Motor neuron (in vitro differentiated cells): ENCODE measurements around the gene MCF2L2. TPM values are rescaled to one million over a fixed set of nuclear protein-coding genes. Genes with fewer than 3 reads are reported as not detected.

ENCODE experiments used
- ATAC-seq, 8 experiments: fragments of 200-7000 bp; cut with Tn5 transposase; replicated peaks in 6 of 8; 2 replicates each; pipeline ENCODE4 v1.8.0; 2021; ENCODE audit warnings: mild to moderate bottlenecking in 8 of 8, moderate library complexity in 8 of 8
- H3K27ac ChIP-seq, 2 donors: fragments of 250-450 bp; sonication (Bioruptor Pico); 2 replicates each; pipeline ENCODE4 v1.9.0; 2021; ENCODE audit warnings: antibody characterized with exemption in 2 of 2, mild to moderate bottlenecking in 2 of 2, moderate library complexity in 1 of 2
- H3K4me1 ChIP-seq, 2 donors: fragments of 250-450 bp; sonication (Bioruptor Pico); replicated peaks in 1 of 2; 2 replicates each; pipeline ENCODE4 v1.6.1; 2021; ENCODE audit warnings: antibody characterized with exemption in 2 of 2, mild to moderate bottlenecking in 2 of 2, moderate library complexity in 1 of 2
- H3K4me3 ChIP-seq, 5 donors: fragments of 250-450 bp; sonication (Bioruptor Pico); 2 replicates each; pipeline ENCODE4 v1.9.0; 2021; ENCODE audit warnings: antibody characterized with exemption in 5 of 5, mild to moderate bottlenecking in 5 of 5, moderate library complexity in 4 of 5
- WGBS, 10 experiments: fragments of 450-650 bp; shearing (Covaris generic); methylation state at CpG; one replicate each; pipeline ENCODE4 v1.0.0; 2022; 5-methylcytosine and 5-hydroxymethylcytosine counted together
- in situ Hi-C, 9 experiments: fragments of 400-800 bp; cut with MboI; loops; one replicate each; pipeline ENCODE4 v1.15.0; 2021; ENCODE audit warnings: low sequenced_read_pairs in 9 of 9, low pct_unique_long_range_greater_than_20kb in 2 of 9; ENCODE audit not compliant: unreplicated experiment in 9 of 9
- total RNA-seq, 8 experiments: library from RNA; unstranded; fragments of 300-600 nt; gene quantifications; 2 replicates each; pipeline versions ENCODE4 v1.2.3 to v1.2.4, GENCODE V29; 2022

The MCF2L2 gene
- total RNA-seq, 8 experiments from 2014 or later: 0.81 to 16.4 (median 5.6) TPM

GRCh38 chr3:183217548-183218332 is 210.7 kb downstream of the MCF2L2 start:
- WGBS, 10 experiments: 18 to 98% (median 83%) methylated on average over 2 to 9 of the region's 9 CpGs; no CpG with 5 or more reads in 1 of the 10 experiments

DNA sequence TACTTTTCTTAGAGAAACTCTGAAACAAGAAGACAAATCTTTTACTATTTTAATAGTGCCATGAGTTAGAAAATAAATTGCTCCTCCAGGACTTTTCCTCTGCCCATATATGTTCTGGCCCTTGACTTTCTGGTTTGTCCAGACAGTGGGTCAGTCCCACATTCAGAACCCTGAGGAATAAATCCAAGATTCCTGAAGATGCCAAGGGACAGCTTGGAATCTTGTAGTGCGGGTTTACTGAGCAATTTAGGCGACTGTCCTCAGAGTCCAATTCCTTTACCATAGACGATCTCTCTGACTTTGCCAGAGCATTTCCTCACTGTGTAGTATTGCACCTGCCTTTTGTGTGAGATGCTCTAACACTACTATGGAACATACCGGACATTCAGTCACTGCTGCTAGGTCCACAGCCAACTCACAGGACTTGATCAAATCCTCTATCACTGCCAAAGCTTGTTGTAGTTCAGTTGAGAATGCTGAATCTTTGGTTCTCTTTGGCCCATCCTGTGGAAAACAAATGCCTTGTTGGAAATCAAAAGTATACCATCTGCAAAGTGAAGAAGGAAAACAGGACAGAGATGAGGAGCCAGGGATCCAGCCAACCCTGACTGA is 212.7 kb downstream of the MCF2L2 start:
- WGBS, 10 experiments: 50 to 100% (median 90%) methylated on average over 1 to 4 of the region's 4 CpGs; no CpG with 5 or more reads in 1 of the 10 experiments
- no peak overlapping the region for H3K27ac ChIP-seq
- in situ Hi-C loops: no loop called here

More at GRCh38 chr3:183217548-183218332, 210.7 kb downstream of the MCF2L2 start:
- in situ Hi-C loops: no loop called here
- ATAC-seq: no peak
- Histone ChIP-seq H3K4me1 (no peaks in the 10 kb centered on the region), H3K4me3 (no peak overlapping the region), H3K27ac (no peak overlapping the region)

GRCh38 chr3:183214277-183214612 is 214.2 kb downstream of the MCF2L2 start:
- ATAC-seq: peak in 1 of 8 experiments; percentile 20
- in situ Hi-C loops: no loop called here
- 0 to 100% (median 64%) methylated on average over 1 to 2 of the region's 2 CpGs; no CpG with 5 or more reads in 2 of the 10 experiments for WGBS, 10 experiments
- Histone ChIP-seq H3K4me1 (no peaks in the 10 kb centered on the region), H3K4me3 (no peak overlapping the region), H3K27ac (no peak overlapping the region)

More for the DNA sequence above, 212.7 kb downstream of the MCF2L2 start:
- Histone ChIP-seq H3K4me3 (no peak overlapping the region), H3K4me1 (no peaks in the 10 kb centered on the region)
- ATAC-seq: no peak

GRCh38 chr3:183213415-183214276 is 214.8 kb downstream of the MCF2L2 start:
- WGBS, 10 experiments: 13 to 86% (median 59%) methylated on average over 1 to 3 of the region's 3 CpGs; no CpG with 5 or more reads in 2 of the 10 experiments
- no peak overlapping the region for H3K27ac ChIP-seq
- peak in 1 of 8 experiments; percentile 46 for ATAC-seq
- H3K4me3 ChIP-seq: no peak overlapping the region
- in situ Hi-C loops: no loop called here
- no peaks in the 10 kb centered on the region for H3K4me1 ChIP-seq

GRCh38 chr3:183212565-183212964 is 215.9 kb downstream of the MCF2L2 start:
- 0 to 100% (median 94%) methylated on average over 1 to 3 of the region's 7 CpGs; no CpG with 5 or more reads in 5 of the 10 experiments for WGBS, 10 experiments
- H3K4me3 ChIP-seq: no peak overlapping the region
- H3K4me1 ChIP-seq: peaks cover 0 to 8% of the 10 kb centered on the region in 2 donors
- H3K27ac ChIP-seq: no peak overlapping the region
- in situ Hi-C loops: no loop called here
- no peak for ATAC-seq

DNA sequence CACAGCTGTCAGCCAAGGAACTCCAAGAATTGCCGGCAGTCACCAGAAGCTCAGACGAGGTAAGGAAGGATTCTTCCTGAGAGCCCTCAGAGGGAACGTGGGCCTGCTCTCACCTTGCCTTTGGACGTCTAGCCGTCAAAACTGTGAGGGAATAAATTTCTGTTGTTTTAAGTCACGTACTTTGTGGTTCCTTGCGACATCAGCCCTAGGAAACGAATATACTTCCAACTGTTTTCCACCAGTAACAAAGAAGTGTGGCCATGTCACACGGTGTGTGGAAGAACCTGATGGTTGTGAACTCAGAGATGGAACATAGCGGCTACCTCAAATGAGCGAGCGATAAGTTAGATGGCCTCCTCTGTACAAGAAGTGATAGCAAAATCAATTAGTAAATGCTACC is 216.3 kb downstream of the MCF2L2 start:
- Histone ChIP-seq H3K4me1 (peaks cover 0 to 9% of the 10 kb centered on the region in 2 donors), H3K4me3 (no peak overlapping the region), H3K27ac (no peak overlapping the region)
- in situ Hi-C loops: no loop called here
- 20 to 93% (median 80%) methylated on average over 1 to 7 of the region's 12 CpGs; no CpG with 5 or more reads in 1 of the 10 experiments for WGBS, 10 experiments
- no peak for ATAC-seq

DNA sequence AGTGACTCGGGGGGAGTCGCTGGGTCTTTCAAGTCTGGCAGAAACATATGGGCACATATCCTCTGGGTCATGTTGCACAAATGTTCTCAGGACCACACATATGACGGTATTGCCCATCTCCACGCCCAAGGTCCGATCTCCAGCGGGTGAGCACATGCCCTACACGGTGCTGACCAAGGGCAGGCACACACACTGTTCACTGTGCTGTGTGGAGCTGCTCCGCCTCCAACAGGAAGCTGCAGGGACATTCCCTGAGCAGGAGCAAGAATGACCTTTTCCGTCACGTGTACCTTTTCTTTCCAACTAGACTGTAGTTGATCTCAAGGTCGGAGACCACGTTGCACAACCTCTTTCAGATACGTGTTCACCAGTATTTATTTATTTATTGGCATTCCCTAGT is 217.1 kb downstream of the MCF2L2 start:
- no peak overlapping the region for H3K4me3 ChIP-seq
- ATAC-seq: no peak
- WGBS, 10 experiments: 61 to 100% (median 87%) methylated on average over 1 to 8 of the region's 13 CpGs; no CpG with 5 or more reads in 2 of the 10 experiments
- H3K4me1 ChIP-seq: peaks cover 0 to 9% of the 10 kb centered on the region in 2 donors
- no peak overlapping the region for H3K27ac ChIP-seq
- in situ Hi-C loops: no loop called here

DNA sequence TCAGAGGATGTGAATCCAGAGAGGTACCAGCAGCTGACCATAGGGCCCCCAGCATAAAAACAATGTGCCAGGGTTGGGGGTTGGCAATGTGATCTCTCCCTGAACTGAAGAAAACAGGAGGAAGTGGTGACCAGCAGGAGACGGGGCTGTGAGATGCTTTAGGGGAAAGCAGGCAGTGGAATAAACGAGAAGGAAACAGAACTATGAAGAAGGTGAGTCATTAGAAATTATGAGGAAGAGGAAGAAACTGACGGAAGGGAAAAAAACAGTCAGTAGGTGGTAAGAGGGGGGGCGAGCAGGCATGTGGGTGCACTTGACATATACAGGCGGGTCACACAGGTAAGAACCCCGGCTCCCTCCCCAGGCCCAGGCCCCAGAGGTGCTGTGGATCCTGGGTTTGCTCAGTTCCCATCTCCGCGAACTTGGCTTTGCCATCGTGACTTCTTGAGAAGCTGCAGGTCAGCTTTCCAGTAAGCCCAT is 217.5 kb downstream of the MCF2L2 start:
- Histone ChIP-seq H3K4me3 (no peak overlapping the region), H3K27ac (no peak overlapping the region), H3K4me1 (peaks cover 0 to 9% of the 10 kb centered on the region in 2 donors)
- in situ Hi-C loops: no loop called here
- WGBS, 10 experiments: 15 to 89% (median 56%) methylated on average over 1 to 5 of the region's 9 CpGs
- ATAC-seq: no peak

DNA sequence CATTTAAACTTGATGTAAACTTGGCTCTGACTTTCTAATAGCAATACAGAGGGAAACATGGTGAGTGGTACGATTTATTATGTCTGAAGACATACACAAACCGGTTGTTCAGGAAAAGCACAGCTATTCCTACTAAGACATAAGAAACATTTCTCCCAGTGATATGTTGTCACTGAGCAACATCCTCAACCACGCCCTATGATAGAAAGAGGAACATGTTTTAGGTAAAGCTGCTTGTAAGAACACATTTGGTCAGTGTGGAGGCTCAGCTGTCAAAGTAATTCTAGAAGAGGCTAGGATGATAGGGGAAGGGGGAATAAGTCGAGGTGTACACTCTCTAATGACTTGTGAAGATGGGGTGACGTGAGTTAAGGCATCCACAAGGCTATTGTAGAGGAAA is 218.1 kb downstream of the MCF2L2 start:
- in situ Hi-C loops: no loop called here
- WGBS, 10 experiments: 23 to 100% (median 82%) methylated on average over 1 to 5 of the region's 5 CpGs; no CpG with 5 or more reads in 2 of the 10 experiments
- peaks cover 0 to 9% of the 10 kb centered on the region in 2 donors for H3K4me1 ChIP-seq
- no peak overlapping the region for H3K4me3 ChIP-seq
- no peak overlapping the region for H3K27ac ChIP-seq
- no peak for ATAC-seq

GRCh38 chr3:183208800-183209199 is 219.6 kb downstream of the MCF2L2 start:
- WGBS, 10 experiments: 0 to 94% (median 68%) methylated on average over 1 to 2 of the region's 2 CpGs
- peak in 2 of 8 experiments; percentile 63 to 65 for ATAC-seq
- no peak overlapping the region for H3K4me3 ChIP-seq
- no peak overlapping the region for H3K27ac ChIP-seq
- H3K4me1 ChIP-seq: peaks cover 0 to 9% of the 10 kb centered on the region in 2 donors
- in situ Hi-C loops: no loop called here

- WGBS, 10 experiments: 50 to 100% (median 92%) methylated on average over 1 to 2 of the region's 2 CpGs; no CpG with 5 or more reads in 1 of the 10 experiments
- Histone ChIP-seq H3K27ac (no peak overlapping the region), H3K4me3 (no peak overlapping the region), H3K4me1 (peaks cover 0 to 9% of the 10 kb centered on the region in 2 donors)
- no peak for ATAC-seq
- in situ Hi-C loops: no loop called here
These were observed 220.2 kb downstream of the MCF2L2 start for GRCh38 chr3:183208260-183208659.

DNA sequence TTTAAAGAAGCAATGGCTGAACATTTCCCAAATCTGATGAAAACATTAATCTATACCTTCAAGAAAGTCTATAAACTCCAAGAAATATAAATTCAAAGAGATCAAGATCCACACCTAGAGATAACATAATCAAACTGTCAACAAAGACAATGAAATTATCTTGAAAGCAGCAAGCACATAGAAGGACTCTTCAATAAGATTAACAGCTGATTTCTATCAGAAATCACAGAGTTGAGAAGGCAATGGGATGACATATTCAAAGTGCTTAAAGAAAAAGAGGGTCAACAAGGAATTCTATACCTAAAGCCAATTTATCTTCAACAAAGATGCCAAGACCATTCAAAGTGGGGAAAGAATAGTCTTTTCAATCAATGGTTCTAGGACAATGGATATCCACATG is 224.7 kb downstream of the MCF2L2 start:
- Histone ChIP-seq H3K27ac (no peak overlapping the region), H3K4me3 (no peak overlapping the region), H3K4me1 (peaks cover 0 to 9% of the 10 kb centered on the region in 2 donors)
- no peak for ATAC-seq
- in situ Hi-C loops: no loop called here
